GM08714 (cell line): Measurements from ENCODE around the gene SLF2.
A peak's percentile ranks its signal among the peaks of the same experiment; 100 is the strongest.

Source experiments
- H3K4me3 ChIP-seq: fragments of 200-500 bp; sonication (Bioruptor generic); 2 replicates; pipeline ENCODE4 v1.5.1; 2014; ENCODE audit warnings: mild to moderate bottlenecking, low read length, inconsistent platforms
- ZNF274 ChIP-seq: IDR thresholded peaks from 2 replicates; pipeline ENCODE4 v1.6.1; 2012; ENCODE audit warnings: mild to moderate bottlenecking, low read depth, low read length

SLF2 gene

DNA sequence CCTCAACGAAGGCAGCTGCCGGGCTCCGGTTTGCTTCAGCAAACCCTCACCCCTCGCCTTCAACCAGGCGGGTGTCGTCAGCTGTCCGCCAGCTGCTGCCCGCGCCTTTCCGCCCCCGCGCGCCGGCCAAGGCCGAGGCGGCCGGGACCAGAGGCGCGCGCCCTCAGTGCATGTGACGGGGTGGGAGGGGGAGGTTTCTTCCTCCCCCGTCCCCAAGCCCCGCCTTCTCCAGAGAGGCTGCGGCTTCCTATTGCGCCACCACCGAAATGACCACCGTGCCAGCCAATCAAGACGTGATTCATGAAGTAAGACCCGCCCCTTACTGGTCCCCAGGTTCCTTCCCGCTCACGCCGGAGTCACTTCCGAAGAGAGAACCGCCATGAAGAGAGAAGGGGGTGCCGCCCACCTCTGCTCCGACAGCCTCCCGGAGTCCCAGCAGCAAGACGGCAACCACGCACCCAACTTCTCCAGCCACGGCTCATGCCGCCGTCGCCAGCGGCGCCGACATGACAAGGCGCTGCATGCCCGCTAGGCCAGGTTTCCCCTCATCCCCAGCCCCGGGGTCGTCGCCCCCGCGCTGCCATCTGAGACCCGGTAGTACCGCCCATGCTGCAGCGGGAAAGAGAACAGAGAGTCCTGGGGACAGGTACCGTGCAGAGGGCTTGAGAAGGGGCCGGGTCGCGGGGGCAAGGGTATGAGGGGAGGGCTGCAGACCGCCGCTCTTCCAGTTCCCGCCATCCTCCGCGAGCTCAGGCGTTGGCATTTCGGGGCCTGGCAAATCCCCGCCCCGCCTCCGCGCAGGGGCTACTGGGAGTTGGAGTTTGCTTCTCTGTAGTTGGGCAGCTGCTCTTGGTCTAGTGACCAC, at the start of gene SLF2:
Gene SLF2, plus strand, starts transcription at position 359 of the 865 bp plus-strand sequence. Its CDS starts 148 bp downstream, at position 507.
- TF ChIP-seq ZNF274: no peak

GRCh38 chr10:100863433-100863832, 49.3 kb upstream of the SLF2 start:
- no peak overlapping the region for H3K4me3 ChIP-seq
- no peak for TF ChIP-seq ZNF274

More for the DNA sequence above, at the start of gene SLF2:
- H3K4me3 ChIP-seq: peak within 1 kb of the TSS; percentile 87

DNA sequence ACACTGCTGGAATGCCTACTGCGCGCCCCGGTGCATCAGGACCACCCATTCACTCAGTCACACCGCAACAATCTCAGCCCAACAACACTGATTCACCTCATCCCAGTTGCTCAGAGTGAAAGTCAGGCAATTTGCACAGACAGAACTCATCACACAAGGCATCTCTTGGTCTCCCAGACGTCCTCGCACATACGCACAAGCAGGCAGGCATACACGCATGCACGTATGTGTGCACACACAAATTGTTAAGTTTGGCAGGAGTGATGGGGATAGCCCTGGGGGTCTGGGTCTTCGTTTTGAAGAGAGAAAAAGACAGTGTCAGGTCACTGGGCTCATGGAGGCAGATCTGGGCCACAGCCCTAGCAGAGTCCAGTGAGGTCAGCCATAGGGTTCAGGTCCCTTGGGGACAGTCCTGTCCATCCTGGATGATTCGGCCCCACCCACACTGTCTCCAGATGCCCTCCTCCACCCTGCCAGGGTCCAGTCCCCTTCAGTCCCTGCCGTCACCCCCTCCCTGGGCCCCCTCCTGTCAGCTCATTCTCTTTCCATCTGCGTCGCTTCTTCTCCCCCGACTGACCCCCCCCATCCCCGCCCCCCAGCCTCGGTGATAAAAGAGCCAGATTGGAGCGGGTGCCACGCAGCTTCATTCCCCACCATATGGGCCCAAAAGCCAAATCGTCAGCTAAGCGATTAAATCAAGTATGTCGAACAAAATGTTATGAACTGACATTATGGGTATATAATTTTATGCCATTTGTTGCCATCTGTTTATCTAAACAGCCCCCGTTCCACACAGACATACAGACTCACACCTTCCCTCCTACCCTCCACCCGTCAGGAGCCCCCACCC, 48.5 kb upstream of the SLF2 start:
- TF ChIP-seq ZNF274: no peak
- H3K4me3 ChIP-seq: no peak overlapping the region

- no peak for TF ChIP-seq ZNF274
- no peak overlapping the region for H3K4me3 ChIP-seq
These were observed 47.8 kb upstream of the SLF2 start for GRCh38 chr10:100864978-100865377.

GRCh38 chr10:100866010-100866409, 46.8 kb upstream of the SLF2 start:
- TF ChIP-seq ZNF274: no peak
- no peak overlapping the region for H3K4me3 ChIP-seq

GRCh38 chr10:100866575-100867098, 46.1 kb upstream of the SLF2 start:
- H3K4me3 ChIP-seq: no peak overlapping the region
- TF ChIP-seq ZNF274: no peak

DNA sequence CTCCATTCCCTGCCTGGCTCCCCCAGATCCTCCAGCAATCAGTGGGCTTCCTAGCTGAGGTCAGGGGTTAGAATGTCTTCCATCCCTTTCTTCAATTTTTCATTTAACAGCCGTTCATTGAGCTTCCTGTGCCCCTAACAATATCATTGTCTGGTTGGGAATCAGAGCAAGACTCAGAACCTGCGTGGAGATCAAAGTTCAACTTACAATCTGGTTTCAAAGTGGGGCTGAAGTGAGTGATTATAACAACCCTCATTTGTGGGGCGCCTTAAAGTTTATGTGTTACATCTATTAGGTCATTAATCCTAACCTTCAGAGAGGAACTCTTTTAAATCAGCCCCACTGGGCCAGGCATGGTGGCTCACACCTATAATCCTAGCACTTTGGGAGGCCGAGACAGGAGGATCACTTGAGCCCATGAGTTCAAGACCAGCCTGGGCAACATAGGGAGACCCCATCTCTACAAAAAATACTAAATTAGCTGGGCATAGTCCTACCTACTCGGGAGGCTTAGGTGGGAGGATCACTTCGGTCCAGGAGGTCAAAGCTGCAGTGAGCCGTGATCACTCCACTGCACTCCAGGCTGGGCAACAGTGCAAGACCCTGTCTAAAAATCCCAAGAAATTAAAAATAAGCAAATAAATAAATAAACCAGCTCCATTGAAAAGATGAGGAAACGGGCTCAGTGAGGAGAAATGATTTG, 45.4 kb upstream of the SLF2 start:
- no peak for TF ChIP-seq ZNF274

GRCh38 chr10:100868382-100868781, 44.4 kb upstream of the SLF2 start:
- no peak for TF ChIP-seq ZNF274
- no peak overlapping the region for H3K4me3 ChIP-seq

More for the DNA sequence above, 45.4 kb upstream of the SLF2 start:
- no peak overlapping the region for H3K4me3 ChIP-seq

GRCh38 chr10:100869399-100869798, 43.4 kb upstream of the SLF2 start:
- no peak overlapping the region for H3K4me3 ChIP-seq
- TF ChIP-seq ZNF274: no peak

DNA sequence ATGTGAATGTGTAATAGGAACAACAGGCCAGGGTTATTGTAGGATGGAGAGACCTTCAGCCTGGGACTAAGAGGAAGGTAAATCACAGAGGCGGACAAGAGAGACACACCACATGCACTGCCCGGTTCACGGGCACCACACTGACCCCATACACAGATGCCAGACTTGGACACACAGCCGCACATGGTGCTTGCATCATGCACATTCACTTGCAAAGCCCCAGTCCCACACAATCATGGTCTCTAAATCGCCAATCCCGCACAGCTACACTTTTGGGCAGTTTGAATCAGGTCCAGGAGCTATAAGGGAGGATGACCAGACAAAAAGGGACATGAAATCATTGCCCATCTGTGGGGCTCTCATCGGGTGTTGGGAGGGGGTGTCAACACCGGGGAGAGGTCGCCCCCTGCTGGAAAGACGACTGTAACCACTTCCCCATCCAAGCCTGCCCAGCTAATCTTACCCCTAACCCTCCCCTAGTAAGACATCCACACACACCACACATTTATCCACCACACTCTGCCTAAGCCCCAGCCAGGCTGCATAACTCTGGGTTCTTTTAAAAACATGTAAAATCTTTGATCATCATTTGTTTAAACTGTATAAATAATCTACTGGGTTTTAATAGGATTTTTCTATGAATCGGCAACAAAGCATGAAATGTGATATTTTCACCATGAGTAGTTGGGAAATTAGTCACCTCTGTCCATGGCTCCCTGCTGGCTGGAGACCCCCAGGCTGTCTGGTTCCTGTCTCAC, 40.5 kb upstream of the SLF2 start:
- no peak for TF ChIP-seq ZNF274

DNA sequence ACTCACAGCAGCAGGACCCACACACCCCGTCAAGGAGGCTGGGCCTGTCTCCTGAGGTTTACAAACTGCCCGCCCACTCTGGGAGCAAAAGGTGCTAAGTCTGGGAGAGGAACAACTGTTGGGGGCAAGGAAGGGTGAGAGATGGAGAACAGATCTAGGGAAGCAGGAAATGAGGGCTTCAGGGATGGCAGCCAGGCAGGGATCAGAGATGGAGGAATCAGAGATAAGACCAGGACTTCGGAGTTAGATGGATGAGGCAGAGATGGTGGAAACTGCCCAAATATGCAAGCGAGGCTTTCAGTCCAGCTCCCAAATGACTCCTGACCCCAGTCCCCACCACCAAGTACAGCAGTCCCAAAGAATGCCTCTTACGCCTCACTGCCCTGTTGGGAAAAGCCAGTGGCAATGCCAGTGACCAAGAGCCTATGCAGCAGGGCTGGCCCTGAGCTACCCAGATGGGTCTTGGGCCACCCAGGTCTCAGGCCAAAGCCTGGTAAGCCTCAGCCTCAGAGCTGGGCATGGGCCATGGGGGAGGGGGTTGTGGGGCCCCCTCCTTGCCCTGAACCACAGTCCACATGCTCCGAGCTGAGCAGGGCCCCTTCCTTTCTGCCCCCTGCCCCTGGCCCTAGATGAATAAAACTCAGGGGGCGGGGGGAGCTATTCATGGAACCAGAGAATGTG, 39.5 kb upstream of the SLF2 start:
- TF ChIP-seq ZNF274: no peak
- no peak overlapping the region for H3K4me3 ChIP-seq

More for the DNA sequence above, 40.5 kb upstream of the SLF2 start:
- H3K4me3 ChIP-seq: no peak overlapping the region

DNA sequence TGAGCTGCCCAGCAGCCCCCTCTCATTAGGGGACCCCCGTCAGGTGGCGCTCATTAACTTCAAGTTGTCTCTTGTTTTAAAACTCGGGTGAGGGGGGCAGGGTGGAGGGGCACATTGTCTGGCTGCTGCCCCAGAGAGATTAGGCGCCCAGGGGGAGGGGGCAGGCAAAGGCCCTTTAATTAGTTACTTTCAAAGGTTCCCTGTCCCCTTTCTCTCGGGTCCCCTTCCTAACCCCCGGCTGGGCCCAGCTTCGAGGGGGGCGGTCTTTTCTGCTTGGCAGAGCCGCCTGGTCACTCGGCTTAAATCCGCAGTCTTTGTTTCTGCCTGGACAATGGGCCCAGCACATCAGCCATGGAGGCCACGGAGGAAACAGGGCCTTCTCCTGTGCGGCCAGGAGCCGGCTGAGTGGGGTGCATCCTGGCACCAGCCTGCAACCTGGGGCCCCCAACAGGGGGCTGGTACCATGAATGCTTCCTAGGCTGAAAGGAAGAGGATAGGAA, 38.9 kb upstream of the SLF2 start:
- H3K4me3 ChIP-seq: no peak overlapping the region
- no peak for TF ChIP-seq ZNF274
